DND-41 (cell line): ENCODE measurements around the gene MAP2K3.

Experiments
- EZH2 ChIP-seq: IDR thresholded peaks from 3 replicates; pipeline ENCODE4 v1.6.1; 2012; ENCODE audit warnings: borderline replicate concordance, low read depth, mild to moderate bottlenecking, moderate library complexity, low read length, inconsistent platforms; ENCODE audit not compliant: severe bottlenecking
- TF ChIP-seq, protein P1 (sequence below): IDR thresholded peaks from 2 replicates; pipeline ENCODE4 v1.5.1; 2012; ENCODE audit warnings: borderline replicate concordance, low read length, moderate library complexity, mild to moderate bottlenecking; ENCODE audit not compliant: poor library complexity, severe bottlenecking; ENCODE audit errors: extremely low read depth

DNA sequence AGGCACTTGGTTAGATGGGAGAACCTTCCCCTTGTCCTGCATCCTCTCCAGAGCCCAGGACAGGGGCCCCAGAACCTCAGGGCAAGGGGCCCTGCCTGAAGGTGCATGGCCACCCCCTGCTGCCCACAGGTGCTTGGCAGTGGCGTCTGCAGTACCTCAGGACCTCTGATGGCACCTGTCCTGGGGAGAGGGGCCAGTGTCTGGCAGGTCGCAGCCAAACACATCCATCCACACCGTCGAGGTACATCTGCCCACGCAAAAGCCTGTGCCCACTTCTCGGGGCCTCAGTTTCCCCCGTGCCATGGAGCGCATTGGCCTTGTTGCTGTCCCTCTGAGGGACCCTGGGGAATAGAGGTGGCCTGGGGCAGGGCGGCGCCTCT, 9.3 kb downstream of the MAP2K3 start:
- TF ChIP-seq, protein P1, sequence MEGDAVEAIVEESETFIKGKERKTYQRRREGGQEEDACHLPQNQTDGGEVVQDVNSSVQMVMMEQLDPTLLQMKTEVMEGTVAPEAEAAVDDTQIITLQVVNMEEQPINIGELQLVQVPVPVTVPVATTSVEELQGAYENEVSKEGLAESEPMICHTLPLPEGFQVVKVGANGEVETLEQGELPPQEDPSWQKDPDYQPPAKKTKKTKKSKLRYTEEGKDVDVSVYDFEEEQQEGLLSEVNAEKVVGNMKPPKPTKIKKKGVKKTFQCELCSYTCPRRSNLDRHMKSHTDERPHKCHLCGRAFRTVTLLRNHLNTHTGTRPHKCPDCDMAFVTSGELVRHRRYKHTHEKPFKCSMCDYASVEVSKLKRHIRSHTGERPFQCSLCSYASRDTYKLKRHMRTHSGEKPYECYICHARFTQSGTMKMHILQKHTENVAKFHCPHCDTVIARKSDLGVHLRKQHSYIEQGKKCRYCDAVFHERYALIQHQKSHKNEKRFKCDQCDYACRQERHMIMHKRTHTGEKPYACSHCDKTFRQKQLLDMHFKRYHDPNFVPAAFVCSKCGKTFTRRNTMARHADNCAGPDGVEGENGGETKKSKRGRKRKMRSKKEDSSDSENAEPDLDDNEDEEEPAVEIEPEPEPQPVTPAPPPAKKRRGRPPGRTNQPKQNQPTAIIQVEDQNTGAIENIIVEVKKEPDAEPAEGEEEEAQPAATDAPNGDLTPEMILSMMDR: no peak
- TF ChIP-seq EZH2: no peak
